Epidermal melanocyte (primary cell): ENCODE data around the gene PTPN18.
"Not testable (repeated sequence)": the region's sequence is repeated elsewhere in the genome, so short reads cannot be mapped to it uniquely, and the experiment has no call there.

Experiments
- DNase-seq: peaks from one replicate; pipeline ENCODE4 v3.0.0; 2011; ENCODE audit warnings: low spot score; ENCODE audit not compliant: insufficient read length

Gene PTPN18

GRCh38 chr2:130355578-130356431 lies at the start of gene PTPN18:
TSS of gene PTPN18 (plus strand) at chr2:130356056. CDS start at chr2:130356108, 52 bp downstream.
- DNase-seq, result peak; percentile 76

DNA sequence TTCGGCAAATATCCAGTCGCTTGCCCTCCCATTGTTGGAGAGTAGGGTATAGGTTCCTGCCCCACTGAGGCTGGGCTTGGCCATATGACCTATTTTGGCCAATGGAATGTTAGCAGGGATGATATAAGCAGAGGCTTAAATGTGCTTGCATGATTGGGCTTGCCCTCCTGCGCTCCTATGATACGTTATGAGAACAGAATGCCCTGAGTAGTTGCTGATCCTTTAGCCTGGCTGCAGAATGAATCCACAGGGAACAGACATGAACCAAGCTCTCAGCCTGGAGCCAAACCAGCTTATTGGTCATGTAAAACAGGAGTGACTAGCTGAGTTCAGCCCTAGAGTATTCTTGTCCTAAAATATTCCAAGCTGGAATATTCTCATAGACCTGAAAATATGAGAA lies 48.0 kb upstream of the PTPN18 start:
- DNase-seq, result no peak

GRCh38 chr2:130310881-130311280 lies 45.0 kb upstream of the PTPN18 start:
- no peak for DNase-seq

DNA sequence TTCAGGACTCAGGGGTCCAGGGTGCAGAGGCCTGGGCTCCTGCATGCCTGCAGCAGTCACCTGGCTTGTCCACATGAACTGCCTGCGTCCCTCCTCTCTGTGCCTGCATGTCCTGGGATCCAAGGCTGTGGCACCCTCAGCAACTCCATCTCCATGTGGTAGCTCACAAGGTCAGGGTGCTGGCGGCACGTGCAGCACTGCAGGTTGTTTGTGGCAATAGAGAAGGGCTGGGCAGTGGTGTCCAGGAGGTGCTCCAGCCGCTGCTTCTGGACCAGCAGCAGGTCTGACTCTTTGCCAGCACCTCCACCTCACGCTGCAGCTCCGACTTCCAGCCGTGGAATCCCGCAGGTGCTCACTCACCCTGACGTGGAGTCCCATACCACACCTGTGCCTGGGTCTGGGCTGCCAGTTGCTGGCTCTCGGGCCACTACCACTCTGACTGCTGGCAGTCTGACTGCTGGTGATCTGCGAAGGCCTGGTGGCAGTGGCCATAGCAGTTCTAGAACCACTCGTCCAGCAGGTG lies 42.0 kb upstream of the PTPN18 start:
- no peak for DNase-seq

DNA sequence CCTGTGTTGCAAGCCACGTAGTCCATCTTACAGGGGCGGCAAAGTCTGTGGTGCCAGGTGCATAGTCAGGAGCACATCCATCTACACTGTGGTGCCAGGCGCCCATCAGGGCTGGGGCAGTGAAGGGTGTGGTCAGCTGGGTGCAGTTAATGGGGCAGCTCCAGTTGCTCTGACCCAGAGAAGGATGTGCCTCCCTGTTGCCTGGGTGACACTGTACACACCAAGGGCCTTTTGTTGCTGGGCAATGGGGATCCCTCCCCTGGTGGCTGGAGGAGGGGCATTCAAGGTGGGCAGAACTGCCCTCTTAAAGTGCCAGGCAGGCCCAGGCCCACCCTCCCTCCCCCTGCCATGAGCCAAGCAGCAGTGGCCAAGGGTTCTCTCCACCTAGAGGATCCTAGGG lies 41.5 kb upstream of the PTPN18 start:
- no peak for DNase-seq

DNA sequence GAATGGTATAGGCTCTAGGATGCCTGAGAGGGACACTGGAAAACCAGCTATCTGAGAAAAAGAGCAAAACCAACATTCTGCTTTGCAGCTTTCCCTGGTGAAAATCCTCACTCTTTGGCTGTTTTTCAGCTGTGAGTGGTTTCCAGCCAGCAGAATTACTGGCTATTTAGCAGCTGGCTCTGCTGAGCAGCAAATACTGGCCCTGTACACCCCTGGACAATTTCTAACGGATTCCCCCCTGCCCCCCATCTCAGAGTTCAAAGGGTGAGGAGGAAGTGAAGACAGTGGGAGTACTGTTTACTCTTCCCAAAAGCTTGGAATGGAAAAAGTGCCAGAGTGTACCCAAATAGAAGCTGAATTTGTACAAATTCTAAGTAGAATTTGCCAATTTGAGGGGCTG lies 39.3 kb upstream of the PTPN18 start:
- DNase-seq, result no peak

GRCh38 chr2:130318906-130319305 lies 37.0 kb upstream of the PTPN18 start:
- no peak for DNase-seq

DNA sequence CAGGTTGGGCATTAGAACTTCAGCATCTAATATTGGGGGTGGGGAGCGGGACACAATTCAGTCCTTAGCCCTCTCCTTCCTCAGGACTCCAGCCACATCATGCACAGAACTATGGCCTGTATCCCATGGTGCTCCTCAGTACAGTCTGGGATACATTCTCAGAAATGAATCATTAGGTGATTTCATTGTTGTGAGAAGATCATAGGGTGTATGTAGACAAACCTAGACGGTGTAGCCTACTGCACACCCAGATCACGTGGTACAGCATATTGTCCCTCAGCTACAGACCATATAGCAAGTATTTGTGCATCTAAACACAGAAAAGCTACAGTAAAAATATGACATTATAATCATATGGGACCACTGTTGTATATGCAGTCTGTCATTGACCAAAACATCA lies 36.3 kb upstream of the PTPN18 start:
- DNase-seq, result no peak

- no peak for DNase-seq
Observed at GRCh38 chr2:130327703-130328527, 27.9 kb upstream of the PTPN18 start.

- no peak for DNase-seq
Observed at GRCh38 chr2:130328710-130329109, 27.1 kb upstream of the PTPN18 start.

- DNase-seq, result peak; percentile 70
Observed at GRCh38 chr2:130332271-130333073, 23.4 kb upstream of the PTPN18 start.

DNA sequence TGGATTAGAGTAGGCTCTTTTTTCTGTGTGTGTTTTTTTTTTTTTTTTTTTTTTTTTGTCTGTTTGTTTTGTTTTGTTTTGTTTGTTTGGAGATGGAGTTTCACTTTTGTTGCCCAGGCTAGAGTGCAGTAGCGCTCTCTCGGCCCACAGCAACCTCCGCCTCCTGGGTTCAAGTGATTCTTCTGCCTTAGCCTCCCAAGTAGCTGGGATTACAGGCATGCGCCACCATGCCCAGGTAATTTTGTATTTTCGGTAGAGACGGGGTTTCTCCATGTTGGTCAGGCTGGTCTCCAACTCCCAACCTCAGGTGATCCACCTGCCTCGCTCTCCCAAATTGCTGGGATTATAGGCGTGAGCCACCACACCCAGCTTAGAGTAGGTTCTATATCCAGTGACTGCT lies 22.6 kb upstream of the PTPN18 start:
- DNase-seq, result not testable (repeated sequence)

- no peak for DNase-seq
Observed at GRCh38 chr2:130334026-130334425, 21.8 kb upstream of the PTPN18 start.

- DNase-seq, result no peak
Observed at GRCh38 chr2:130335226-130335625, 20.6 kb upstream of the PTPN18 start.

DNA sequence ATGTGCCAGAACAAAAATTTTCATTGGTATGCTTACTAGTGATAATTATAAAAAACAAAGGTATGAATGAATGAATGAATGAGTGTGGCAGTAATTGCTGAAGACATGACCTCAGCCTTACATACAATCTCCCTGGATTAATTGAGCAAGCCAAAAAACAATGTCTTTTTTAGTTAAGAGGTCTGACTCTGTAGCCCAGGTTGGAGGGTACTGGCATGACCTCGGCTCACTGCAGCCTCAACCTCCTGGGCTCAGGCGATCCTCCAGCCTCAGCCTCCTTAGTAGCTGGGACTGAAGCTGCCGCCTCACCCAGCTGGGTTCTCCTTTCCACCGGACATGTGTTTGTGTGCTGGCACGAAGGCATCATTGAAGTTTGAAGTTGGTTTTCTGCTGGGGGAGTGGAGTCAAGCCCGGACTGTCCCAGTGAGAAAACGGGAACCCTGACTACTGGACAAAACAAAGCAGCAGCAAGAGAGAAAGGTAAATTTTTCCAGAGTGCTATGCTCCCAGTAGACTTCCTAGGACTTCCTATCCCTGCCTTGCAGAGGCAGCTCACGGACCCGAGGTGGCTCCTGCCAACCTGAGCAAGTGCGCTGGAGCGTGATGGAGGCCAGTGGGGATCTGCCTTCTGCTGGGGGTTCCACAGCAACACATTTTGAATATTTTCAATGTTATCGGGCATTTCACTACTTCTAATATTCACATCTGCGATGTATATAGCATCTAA lies 19.5 kb upstream of the PTPN18 start:
- no peak for DNase-seq

GRCh38 chr2:130336877-130337734 lies 18.8 kb upstream of the PTPN18 start:
- peak; percentile 41 for DNase-seq

DNA sequence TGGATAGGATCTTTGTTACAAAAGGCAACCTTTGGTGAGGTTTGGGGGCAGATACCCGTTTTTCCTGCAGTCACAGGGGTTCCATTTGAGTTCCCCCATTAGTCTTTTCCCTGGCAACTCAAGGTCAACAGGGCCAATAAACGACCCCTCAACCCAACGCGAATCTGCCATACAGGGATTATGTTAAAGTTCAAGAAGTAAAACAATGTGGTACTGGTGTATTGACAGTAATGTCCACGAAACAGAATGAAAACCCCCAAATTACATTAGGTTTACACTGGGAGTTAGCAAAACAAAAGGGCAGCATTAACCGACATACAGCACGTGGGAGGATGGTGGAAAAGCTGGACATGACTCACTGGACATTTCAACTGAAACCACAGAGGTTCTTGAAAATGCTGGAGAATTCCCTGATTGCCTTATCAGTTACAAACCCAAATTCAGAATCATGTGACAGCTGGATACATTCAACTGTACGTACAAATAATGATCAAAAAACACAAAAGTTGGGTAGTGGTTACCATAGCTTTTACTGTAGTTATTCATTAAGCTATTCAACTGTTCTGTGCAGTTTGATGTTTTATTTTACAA lies 18.0 kb upstream of the PTPN18 start:
- DNase-seq, result no peak

DNA sequence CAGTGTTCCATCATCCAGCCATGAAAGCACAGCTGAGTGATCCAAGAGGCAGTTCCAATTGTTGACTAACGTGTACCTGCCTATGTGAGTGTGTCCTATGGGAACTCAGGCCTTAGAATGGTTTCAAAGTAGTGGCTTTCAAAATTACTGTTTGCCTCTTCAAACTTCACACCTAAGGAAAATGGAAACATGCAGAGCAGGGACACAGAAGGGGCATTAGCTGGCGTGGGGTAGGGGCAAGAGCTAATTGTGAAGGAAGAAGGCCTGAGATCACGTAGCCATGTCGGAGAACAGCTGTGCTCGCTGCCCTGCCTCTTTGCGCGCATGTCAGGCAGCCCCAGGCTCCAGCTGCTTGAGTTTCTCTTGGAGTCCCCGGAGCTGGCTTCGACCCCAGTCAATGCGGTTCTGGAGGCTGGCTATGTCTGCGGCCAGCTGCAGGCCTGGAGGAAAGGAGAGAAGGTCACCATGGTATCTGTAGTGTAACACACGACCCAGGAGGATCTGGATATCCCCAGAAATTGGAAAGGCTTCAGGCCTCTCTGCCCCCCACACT lies 17.0 kb upstream of the PTPN18 start:
- DNase-seq, result no peak
